ENCODE data around the gene PRKAA1.
A peak's percentile ranks its signal among the peaks of the same experiment; 100 is the strongest.
"Not testable (repeated sequence)": the region's sequence is repeated elsewhere in the genome, so short reads cannot be mapped to it uniquely, and the experiment has no call there.

The PRKAA1 gene

DNA sequence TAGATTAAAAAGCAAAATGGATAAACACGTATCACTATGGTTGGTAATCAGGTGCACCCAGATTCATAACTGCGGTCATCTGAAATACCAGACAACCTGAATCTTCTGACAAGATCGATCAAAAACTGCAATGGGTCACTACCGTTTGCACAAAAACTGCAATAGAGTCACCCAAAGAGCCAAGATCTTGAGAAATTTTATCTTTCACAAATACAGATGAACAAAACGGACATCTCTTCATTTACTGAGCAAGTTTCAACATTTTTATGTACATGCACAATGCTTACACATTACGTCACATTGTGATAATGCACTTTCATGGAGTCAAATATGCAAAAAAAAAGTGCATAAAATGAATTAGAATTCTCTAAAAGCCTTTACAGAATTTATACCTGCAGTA is 18.6 kb downstream of the PRKAA1 start:
- FAIRE-seq: no peak

DNA sequence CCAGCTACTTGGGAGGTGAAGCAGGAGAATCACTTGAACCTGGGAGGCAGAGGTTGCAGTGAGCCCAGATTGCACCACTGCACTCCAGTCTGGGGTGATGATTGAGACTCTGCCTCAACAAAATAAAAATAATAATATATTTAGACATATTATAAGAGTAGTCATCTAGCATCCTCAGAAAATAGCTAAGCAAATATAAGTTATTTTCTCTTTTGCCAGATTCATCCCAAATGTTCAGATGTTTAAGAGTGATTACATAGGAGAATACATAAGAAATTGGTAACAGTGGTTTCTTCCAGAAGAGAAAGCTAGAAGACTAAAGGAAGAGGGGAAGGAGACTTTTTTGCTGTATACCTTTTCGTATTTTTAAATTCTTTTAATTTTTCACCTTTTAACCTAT is 20.0 kb downstream of the PRKAA1 start:
- FAIRE-seq: no peak

DNA sequence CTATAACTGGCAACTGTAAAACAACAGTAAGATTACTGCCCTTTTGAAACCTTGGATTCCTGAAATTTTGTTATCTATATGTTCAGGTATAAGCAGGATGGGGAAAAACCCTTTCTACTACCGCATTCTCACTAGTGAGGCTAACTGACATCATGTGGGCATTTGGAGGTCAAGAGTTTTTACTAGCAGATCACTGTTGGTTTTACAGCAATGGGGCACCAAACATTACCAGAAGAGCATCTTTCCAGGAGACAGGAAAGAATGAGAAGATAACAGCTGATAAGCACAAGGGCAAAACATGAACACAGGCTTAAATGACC is 21.6 kb downstream of the PRKAA1 start:
- no peak for FAIRE-seq

DNA sequence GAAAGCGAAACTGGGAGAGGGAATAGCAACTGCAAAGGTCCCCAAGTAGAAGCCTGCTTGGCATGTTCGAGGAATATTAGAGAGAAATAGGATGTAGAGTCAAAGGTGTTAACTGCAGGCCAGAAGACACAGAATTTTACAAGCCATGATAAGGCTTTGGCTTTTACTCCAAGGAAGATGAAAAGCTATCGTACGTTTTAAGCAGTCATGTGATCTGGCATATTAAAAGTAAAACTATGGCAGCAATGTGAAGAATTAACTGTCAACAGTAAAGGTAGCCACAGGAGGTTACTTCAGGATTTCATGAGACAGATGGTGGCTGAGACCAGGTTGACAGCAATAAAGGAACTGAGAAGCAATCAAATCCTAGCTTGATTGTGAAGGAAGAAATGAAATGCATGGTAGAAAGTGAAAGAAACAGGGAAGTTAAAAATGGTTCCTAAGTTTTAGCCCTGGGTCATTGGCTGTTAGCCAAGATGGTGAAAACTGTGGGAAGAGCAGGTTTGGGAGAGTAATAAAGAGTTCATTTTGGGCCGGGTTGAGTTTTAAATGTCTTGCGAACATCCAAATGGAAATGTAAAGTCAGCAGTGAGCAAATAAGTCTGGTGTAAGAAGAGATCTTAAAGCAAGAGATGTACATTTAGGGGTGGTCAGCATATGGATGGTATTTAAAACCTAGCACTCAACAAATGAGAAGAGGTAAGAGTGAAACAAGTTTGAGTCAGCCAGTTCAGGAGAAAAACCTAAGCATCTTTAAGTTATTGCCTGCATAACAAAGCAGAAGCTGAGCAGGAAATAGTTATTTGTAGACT is 22.1 kb downstream of the PRKAA1 start:
- FAIRE-seq: no peak

DNA sequence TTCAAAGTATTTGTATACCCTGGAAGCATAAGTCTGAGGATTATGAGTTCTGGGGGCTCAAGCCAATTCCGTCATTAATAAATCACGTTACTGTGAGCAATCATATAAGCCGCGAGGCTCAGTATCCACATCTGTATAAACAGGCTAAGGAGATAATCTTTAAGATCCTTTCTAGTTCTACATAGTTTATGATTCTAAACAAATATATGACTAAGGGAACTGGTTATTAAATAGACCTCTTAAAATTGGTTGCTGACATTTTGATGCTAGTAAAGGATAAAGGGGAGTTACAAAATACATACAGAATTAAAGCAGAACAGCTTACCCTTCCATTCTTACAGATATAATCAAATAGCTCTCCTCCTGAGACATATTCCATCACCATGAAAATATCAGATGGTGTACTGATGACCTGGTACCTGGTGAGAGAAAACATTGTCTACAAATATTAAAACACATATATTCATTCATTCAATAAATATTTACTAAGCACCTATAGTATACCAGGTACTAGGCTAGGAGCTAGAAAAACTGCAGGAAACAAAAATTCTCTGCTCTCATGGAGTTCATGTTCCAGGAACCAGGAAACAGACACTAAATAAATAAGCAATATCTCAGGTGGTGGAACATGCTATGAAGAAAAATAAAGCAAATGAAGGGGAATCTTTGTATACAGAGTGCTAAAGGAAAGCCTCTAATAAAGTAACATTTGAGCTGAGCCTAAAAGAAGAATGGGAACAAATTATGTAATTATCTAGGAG is 22.9 kb downstream of the PRKAA1 start:
- no peak for FAIRE-seq

DNA sequence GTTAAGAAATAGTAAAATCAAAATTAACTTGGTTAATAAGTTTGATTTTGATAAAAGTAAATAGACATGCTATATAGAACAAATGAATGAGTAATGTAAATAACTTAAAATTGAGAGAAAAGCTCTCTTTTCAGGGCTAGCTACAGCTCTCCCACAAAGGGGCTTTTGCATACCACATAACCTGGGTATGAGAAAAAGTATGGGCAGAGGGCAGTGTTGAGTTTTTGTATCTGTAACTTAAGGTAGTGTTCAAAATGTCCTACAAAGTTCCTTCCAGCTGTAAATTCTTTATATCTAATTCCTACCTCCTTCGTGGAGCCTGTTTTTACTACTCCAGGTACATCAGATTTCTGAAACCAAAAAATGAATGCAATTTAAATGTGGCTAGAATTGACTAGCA is 23.6 kb downstream of the PRKAA1 start:
- FAIRE-seq: no peak

DNA sequence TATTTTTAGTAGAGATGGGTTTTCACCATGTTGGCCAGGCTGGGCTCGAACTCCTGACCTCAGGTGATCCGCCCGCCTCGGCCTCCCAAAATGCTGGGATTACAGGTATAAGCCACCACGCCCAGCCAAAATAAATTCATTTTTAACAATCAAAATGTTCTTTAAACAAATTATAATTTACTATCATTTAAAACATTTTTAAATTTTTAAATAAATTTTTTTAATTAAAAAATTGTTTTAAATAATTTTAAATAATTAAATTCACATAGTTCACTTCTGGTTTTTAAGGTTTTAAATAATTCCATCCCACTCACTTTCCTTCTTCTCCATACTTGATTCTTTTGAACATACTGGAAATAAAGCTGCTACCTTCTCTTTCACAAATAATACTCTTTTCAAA is 27.4 kb downstream of the PRKAA1 start:
- FAIRE-seq: peak; percentile 45

DNA sequence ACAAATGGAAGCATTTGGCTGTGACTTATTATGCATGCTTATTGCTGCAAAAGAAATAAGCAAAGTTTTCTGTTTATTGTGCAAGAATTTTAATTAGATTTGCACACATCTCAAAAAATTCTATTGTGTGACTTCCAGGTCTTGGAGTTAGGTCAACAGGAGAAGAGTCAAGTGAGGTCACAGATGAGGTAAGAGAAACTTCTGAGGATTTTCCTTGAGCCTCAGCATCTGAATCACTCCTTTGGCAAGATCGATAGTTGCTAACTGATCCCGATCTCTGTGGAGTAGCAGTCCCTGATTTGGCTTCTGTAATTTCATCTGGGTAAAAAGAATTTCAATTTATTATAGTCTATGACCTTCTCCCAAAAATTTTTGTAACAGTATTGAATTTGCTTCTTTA is 35.5 kb downstream of the PRKAA1 start:
- no peak for FAIRE-seq

DNA sequence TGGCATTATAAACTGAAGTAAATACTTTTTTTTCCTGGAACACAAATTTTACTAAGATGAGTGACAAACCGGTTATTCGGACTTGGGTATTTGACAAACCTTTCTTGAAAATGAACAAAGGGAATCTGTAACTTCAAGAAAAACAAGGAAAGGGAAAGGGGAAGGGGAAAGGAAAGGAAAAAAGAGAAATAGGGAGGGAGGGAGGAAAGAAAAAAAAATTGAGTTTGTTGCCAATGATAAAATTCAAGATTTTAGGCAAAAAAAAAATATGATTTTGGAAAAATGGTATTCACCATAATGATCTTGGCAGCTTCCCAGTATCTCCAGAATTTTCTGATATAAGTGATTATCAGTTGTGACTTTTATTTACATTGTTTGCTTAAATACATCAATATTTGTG is 40.8 kb downstream of the PRKAA1 start:
- no peak for FAIRE-seq

DNA sequence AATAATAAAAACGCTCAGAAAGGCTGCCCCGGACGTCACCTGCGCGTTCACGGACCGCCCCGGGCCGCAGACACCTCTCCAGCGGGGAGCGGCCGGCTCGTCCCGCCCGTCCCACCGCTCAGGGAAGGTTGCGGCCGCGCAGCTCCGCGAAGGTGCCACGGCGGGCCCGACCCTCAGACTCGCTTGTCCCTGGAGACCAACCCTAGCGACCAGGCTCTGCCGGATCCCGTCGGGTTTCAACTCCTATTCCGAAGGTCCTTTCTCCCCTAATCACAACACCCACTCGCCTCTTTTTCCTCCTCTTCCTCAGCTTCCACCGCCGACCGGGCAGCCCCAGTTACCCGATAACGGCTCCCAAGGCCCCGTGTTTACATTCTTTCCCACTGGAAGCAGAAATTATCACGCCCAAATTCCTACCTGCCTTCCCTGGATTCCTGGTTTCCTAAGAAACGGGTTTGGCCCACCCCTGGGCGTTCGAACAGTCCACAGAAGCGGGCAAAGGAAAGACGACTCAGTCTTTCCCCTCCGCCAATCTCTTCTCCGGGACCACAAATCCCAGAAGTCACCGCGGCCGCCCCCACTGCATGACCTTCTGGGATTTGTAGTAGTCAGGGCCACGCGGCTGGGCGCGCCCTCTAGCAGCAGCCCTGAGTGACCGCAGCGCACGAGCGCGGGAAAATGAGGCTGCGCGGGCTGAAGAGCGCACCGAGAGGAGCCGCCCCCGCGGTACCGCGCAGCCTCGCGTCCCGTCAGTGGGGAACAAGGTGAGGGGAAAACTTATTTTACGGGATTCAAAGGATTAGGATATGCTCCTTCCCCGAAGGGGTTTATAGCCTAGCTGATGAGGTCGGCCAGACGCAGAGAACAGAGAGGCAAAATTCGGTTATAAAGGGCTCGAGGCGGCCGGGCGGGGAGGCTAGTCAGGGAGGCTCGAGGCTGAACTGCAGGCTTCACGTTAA is 42.5 kb downstream of the PRKAA1 start, which contains the start of gene TTC33:
TSS of gene TTC33 (minus strand) at position 555 of the 959 bp plus-strand sequence. CDS start 8,943 bp downstream, outside the sequence.
- FAIRE-seq: peak; percentile 73

DNA sequence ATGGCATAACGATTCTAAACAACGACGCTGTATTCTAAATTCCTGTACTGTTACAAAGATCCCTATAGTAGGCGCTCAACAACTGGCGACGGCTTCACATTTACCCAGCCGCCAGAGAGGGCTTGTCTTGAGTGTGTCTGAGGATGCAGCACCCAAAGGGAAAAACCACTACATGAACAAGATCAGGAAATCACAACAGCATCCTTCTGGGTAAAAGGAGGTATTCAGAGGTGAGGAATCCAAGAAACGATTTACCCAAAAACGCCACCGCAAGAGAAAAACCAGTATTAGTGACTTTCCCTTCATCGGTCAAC is 43.1 kb downstream of the PRKAA1 start:
- peak; percentile 70 for FAIRE-seq

DNA sequence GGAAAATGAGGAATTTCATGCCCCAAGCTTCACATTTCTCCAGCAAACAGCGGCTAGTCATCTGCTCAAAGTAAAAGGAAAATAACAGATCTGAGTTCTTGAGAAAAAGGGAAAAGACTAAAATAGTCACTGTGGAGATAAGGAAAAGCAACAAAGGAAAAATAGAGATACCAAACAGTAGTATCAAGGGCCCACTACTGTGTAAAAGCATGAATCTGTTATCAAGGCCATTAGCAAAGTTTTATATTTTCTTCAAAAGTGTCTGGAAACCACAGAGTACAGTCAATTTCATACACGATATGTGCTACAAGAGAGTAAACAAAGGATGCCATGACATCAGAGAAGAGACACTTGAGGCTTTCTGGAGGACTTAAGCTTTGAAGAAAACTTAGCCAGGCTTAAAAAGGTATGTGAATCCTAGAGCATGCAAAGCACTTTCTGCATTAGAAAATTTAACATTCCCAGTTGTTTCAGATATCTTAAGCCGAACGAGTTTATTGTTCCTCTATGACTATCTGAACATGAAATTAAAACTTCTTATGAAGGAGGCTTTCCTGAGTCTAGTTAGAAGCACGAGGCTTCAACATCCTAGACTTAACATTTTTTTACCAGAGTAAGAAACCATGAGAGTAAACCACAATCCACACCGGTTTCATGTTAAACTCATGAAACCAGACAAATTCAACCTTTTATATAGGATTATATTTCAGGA is 43.6 kb downstream of the PRKAA1 start:
- FAIRE-seq: no peak

DNA sequence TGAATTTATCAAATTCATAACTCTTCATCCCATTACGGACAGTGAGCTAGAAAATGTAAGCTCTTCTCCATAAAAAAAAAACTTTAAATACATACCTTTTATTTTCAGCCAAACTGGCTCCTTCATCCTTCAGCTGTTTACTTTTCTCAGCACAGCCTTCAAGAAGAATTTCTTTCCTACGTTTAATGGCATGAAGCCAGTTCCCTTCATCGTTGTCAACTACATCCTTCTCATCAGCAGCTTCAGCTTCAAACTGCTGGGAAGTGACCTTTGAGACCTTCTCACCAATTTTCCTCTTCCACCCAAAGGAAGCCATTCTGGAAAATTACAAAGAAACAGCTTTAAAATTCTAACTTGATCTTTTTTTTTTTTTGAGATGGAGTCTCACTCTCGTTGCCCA is 51.5 kb downstream of the PRKAA1 start:
- FAIRE-seq: no peak

DNA sequence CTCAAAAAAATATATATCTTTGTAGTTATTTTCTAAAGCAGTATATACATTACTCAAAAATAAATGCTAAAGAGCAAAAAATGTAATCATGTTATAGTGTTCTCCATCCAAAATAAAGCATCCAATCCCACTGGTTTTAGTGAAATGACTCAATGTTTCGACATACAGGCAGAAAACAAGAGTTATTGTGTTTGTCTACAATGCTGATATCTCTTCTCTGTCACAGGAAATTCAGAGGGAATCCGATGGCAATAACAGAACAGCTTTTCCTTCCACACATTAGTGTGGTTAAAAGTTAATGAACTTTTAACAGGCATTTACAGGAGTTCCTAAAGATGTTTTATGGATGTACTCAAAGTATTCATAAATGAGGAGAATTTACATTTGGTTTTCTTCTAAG is 54.4 kb downstream of the PRKAA1 start:
- FAIRE-seq: no peak

DNA sequence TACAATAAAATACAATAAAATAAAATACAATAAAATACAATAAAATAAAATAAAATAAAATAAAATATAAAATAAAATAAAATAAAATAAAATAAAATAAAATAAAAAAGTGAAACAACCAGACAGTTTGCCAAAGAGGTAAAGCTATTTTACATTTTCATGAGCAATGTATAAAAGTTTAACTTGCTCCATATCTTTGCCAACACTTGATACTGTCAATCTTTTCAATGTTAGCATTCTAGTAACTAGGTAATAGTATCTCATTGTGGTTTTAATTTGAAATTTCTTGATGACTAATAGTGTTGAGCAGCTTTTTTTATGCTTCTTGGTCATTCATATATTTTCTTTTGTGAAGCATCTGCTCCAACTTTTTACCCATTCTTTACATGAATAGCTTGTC is 59.7 kb downstream of the PRKAA1 start:
- peak; percentile 31 for FAIRE-seq

DNA sequence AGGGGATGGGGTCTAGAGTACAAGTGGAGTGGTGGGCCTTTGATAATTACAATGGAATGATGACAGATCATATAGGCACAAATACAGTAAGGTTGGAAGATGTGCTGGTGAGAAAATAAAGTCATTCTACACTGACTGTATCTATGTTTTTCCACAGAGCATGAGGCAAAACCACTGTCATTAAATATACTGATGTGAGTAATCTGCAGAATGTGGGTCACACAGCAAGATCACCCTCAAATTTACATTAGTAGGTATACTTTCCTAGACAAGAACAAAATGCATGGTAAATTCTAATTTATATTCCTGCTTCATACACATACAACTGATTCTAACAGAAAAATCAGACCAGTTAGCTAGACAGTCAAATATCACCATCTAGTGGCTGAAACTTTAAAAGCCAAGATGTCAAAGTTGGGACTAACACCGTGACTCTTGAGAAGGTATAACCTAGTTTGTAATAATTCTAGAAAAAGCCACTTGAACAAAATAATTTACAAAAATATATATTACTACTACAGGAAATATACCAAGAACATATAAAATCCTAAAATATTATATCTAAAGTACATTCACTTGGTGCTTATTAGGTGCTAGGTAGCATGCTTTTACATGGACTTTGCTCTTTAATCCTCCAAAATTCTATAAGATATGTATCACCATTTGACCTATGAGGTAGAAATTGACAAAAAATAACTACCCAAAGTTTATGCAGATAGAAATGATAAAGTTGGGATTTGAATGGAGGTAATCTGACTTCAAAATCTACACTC is 61.9 kb downstream of the PRKAA1 start:
- FAIRE-seq: peak; percentile 85

DNA sequence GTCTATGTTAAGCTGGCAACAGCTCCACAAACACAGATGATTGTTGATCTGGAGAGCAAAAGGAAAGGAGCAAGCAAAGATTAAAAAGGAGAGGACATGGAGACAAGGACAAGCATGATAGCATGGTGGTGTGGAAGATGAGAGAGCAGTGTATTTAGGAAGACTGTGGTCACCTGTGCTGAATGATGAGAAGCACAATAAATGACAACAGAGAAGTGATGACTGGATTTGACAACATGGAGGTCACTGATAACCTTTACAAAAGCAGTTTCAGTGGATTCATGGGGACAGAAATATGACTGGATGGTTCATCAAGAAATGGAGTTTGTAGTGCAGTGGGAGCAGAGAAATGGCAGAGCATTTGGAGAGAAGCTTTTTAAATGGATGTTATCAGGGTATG is 62.6 kb downstream of the PRKAA1 start:
- no peak for FAIRE-seq

DNA sequence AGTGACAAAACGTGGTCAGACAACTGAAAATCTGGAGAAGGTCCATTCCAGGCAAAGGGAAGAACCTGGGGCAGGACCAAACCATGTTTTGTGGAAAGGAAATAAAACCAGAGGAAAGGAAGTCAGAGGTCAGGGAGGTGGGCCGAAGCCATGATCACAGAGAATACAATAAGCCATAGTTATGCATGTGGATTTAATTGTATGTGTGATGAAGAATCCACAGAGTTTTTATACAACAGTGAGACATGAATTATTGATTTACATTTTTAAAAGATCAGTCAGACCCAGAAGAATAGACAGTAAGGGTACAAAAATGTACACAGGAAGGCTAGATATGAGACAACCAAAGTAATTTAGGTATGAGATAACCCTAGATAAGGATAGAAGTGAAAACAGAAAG is 63.2 kb downstream of the PRKAA1 start:
- no peak for FAIRE-seq

DNA sequence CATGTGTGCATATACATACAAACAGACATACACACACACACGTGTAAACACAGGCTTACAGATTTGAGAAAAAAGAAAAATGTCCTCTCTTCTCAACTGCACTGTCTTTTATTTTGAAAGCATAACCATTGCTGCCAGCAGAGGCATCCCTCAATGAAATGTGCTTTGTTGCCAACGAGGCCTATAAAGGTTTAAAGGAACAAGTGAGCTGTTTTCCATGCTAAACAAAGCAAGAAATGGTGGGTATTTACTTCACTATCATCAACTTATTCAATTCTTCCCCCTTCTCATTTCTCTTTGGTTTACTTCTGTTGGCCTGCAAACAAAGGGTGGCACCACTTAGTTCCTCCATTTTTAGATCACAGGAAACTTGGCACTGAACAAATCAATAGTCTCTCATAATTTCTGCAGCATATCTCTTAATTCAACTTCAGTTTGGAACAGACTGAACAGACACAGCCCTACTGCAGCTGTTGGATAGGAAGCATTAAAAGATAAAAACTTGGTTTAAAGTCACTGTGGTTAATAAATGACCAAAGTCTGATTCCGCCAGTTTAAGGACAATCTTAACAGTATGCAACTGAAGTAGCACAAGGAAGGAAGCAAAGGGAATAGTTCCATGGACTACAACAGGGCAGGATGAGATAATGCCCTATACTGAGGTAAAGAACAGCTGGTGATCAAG is 64.2 kb downstream of the PRKAA1 start:
- no peak for FAIRE-seq

DNA sequence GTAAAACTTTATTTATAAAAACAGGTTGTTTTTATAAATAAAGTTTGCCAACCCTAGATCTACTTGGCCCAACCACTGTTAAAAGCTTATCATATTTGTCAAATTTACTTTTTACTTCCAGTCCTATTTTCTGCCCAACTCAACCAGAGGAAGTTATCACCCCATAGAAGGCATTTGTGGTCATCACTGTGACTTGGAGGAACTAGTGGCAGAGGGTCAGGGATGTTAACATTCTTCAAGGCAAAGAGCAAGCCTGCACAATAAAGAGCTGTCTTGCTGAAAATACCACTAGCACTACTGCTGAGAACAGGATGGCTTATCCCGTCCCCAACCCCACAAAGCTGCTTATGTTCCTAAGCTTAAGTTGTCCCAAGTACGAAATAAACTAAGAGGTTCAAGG is 64.7 kb downstream of the PRKAA1 start:
- FAIRE-seq: no peak

DNA sequence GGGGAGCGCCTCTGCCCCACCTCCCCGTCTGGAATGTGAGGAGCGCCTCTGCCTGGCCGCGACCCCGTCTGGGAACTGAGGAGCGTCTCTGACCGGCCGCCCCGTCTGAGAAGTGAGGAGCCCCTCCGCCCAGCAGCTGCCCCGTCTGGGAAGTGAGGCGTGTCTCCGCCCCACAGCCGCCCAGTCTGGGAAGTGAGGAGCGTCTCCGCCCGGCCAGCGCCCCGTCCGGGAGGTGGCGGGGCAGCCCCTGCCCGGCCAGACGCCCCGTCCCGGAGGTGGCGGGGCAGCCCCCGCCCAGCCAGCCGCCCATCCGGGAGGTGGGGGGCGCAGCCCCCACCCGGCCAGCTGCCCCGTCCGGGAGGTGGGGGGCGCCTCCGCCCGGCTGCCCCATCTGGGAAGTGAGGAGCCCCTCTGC is 75.7 kb downstream of the PRKAA1 start:
- not testable (repeated sequence) for FAIRE-seq

All from endometrium (tissue), 2 donors.